KG1 (cell line): ENCODE measurements around the gene PMS1.
"Not testable (repeated sequence)": the region's sequence is repeated elsewhere in the genome, so short reads cannot be mapped to it uniquely, and the experiment has no call there.

ENCODE experiments used
- DNase-seq: peaks from one replicate; lab custom pipeline; 2025; lab: John Stamatoyannopoulos, UW

Gene PMS1

DNA sequence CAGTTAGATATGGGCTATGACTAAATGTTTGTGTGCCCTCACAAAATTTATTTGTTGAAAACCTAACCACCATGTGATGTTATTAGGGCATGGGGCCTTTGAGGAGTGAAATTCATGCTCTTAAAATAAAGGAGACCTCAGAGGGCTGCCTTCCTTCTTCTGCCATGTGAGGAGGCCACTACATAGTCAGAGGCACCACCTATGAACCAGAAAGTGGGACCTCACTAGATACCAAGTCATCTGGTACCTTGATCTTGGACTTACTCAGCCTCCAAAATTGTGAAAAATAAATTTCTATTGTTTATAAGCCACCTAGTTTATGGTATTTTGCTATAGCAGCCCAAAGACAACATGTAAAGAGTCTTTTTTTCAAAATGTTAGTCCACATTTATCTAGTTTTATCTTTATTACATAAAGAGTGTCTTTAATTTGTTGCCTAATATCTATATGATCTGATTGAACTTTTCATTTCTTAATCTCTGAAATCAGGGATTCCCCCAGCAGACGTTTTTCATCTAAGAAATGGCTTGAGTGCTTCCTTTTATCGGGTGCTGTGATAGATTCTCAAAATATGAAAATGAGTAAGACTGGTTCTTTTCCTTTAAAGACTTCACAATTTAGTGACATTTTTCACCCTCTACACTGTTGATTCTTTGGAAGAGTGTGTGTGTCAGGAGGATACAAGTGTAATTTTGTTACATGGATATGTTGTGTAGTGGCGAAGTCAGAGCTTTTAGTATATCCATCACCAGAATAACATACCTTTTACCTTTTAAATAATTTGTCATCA lies 34.2 kb downstream of the PMS1 start:
- no peak for DNase-seq

DNA sequence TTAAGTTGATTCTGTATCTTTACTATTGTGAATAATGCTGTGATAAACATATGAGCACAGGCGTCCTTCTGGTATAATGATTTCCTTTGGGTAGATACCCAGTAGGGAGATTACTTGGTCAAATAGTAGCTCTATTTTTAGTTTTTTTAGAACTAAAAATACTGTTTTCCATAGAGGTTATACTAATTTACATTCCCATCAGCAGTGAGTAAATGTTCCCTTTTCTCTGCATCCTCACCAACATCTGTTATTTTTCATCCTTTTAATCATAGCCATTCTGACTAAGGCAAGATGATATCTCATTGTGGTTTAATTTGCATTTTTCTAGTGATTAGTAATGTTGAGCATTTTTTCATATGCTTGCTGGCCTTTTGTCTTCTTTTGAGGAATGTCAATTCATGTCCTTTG lies 35.1 kb downstream of the PMS1 start:
- no peak for DNase-seq

DNA sequence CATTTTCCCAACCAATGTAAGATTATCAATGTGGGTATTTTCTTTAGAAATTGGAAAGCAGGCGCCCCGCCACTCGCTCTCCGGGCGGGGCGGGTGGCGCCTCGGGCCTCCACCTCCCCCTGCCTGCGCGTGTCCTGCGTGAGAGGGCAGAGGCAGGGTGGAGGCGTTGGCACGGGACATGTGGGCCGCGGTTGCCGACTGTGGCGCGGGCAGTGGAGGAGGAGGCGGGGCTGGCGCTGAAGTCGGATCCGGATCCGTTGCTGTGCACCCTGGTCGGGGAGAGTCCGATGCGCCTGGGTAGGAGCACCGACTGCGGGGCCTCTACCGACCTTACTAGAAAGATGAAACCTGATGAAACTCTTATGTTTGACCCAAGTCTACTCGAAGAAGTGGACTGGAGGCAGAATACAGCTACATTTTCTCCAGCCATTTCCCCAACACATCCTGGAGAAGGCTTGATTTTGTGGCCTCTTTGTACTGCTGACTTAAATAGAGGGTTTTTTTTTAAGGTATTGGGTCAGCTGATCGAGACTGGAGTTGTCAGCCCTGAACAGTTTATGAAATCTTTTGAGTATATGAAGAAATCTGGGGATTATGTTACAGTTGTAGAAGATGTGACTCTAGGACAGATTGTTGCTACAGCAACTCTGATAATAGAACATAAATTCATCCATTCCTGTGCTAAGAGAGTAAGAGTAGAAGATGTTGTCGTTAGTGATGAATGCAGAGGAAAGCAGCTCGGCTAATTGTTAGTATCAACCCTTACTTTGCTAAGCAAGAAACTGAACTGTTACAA lies 37.9 kb downstream of the PMS1 start:
- no peak for DNase-seq

DNA sequence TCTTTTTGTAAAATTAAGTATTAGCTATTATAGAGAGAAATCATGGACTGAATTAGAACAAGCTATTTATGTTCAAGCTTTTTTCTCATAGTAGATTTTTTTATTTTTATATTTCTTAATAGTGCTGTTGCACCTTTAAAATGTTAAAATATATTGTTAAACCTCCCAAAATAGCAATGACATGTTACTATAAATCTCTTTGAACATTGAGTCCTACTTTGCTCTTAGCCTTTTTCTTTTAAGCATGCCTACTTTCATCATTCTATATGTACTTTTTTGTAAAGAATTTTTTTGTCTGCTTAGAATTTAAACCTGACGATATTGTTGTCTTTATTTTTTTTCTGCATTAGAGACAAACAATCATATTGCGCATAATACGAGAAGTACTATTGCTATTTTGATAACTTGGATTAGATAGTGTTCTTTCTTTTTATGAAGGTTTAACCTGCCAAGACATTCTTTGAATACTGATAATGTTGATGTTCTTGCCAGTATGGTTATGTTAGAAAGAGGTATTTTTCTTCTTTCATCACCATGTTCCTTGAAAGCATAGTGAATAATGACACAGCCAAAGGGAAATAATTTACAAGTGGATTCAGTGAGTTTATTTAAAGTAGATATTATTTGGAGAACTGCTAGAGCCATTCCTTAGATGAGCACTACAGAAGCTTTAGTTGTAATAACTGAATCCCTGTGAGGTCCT lies 40.6 kb downstream of the PMS1 start:
- DNase-seq: no peak

DNA sequence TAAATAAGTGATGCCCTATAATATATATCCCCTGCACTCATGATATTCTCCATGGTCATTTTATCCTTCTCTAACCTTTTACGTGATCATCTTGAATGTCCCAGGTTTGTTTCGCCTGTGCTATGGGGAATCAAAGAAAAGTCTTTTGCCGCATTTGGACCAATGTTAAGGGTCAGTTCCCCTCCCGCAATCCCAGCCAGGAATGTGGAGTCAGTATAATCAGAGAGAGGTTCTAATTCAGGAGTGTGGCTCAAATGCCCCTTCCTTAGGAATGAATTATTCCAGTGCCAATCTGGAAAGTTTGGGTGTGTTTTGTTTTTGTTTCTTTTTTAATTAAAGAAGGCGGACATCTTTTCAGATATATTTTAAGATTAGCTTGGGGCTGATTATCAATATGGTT lies 41.8 kb downstream of the PMS1 start:
- DNase-seq: no peak

DNA sequence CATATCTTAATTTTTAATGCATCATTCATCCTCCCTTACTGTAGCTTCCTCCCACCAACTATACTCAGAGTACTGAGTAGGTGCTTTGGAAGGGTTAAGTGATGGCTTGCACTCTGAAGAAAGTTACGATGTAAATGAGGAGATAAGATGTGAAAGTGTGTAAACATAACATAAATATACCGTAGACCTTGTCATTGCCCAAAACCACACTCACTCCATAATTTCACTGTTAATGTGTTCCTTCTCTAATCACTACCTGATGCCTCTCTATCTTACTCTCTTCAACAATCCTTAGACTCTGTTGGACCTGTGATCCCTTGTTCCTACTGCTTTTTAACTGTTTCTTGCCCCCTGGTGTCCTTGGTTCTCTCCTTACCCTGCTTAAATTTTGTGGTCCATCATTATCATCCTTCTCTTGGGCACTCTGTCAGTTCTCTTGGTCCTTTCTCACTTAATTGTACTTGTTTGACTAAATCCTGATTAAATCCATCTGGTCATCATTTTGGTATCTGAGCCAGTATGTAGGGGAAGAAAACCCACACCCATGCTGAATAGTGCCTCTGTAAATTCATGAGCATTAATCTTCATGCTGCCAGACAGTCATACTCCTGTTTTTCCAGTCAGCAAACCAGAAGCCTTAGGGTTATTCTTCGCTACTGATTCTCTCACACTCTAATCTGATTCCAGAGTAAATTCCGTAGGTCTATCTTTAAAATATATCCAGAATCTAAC lies 45.0 kb downstream of the PMS1 start:
- no peak for DNase-seq

DNA sequence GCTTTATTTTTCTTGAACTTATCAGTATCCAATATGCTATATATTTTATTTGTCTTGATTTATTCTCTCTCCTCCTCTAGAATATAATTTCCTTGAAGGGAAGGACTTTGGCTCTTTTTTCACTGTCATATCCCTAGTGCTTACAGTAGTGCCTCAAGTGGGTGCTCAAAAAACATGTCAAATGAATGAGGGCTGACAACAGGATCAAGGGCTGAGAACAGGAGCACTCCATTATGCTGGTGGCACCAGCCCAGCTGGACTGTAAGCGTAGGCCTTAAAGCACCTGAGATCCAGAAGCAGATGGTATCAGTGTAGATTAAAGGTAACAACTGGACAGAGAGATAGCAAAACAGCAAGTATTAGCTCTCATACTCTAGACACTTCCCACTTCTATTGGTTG lies 46.3 kb downstream of the PMS1 start:
- no peak for DNase-seq

DNA sequence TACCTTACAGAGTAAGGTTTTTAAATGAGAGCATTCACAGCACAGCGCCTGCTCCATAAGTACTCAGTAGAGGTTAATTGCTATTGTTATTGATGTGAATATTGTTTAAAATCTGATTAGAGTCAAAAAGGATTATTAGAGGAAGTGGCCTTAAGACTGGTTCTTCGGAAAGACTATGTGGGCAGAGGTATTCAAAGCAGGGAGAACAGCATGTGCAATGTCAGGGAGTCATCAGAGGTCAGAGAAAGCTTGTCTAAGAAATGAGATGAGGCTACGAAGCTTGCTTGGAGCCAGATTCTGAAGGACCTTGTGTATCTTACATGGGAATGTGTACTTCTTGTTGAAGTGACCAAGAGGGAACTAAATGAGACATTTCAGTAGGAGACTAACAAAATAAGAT lies 49.8 kb downstream of the PMS1 start:
- DNase-seq: no peak

DNA sequence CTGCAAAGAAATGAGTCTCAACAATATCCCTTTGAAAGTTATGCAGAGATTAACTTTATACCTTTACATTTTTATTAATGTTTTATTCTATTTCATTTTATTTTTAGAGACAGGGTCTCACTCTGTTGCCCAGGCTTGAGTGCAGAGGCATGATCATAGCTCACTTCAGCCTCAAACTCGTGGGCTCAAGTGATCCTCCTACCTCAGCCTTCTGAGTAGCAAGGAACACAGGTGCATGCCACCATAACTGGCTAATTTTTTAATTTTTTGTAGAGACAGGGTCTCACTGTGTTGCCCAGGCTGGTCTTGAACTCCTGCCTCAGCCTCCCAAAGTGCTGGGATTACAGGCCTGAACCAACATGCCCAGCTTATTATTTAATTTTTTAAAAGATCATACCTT lies 50.4 kb downstream of the PMS1 start:
- DNase-seq: not testable (repeated sequence)

DNA sequence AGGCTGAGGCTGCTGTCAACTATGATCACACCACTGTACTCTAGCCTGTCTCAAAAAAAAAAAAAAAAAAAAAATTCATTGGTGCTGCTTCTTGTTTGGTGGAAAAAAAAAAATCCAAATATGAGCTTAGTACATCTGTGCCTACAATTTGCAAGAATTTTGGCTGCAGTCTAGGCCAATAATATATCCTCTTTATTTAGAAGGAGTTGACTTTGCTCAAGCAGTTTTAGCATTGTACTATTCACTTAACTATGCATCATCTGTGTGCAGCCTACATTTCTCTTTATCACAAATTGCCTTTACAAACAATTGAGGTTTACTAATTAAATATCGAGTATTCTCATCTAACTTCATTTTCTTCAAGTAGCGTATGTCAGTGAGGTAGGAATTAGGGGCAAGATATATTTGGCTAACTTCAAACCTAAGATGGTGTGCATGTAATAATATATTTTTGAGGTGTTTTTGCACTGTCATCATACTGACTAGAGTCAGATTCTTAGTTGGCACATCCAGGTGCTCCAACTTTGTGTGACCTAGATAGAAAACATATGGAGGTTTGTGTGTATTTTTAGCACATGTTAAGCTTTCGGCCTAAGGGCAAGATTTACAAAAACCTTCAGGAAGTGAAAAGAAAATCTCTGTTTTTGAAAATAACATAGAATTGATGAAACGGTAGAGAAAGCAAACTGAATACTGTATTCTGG lies 51.8 kb downstream of the PMS1 start:
- no peak for DNase-seq

DNA sequence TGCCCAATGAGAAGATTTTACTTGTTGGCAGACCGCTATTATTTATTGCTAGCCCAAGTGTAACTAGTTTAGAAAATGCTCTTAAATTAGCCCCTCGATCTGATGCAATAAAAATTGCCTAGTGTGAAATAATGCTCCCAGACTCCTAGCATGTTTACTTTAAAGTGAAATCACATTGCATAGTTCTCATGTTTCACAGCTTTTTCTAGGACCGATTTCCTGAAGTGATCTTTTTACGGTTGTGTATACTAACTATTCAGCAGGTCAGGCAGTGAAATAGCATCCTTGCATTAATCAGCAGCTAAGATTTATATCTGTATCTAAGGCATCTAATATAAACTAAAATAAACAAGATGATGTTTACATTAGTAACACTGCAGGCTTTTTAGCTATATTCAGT lies 52.4 kb downstream of the PMS1 start:
- DNase-seq: no peak

DNA sequence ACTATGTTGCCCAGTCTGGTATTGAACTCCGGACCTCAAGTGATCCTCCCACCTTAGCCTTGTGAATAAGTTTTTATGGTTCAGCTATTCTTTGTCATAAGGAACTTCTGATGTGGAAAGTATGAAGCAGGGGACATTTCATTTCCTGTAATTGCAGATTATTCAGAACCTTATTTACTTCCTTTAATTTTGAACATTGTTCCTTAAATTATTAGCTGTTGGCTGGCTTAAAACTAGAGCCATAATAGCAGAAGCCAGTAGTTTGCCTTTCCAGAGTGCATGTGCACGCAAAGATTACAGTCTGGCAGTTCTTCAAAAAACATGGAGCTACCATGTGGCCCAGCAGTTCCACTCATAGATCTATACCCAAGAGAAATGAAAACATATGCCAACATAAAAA lies 53.1 kb downstream of the PMS1 start:
- no peak for DNase-seq

DNA sequence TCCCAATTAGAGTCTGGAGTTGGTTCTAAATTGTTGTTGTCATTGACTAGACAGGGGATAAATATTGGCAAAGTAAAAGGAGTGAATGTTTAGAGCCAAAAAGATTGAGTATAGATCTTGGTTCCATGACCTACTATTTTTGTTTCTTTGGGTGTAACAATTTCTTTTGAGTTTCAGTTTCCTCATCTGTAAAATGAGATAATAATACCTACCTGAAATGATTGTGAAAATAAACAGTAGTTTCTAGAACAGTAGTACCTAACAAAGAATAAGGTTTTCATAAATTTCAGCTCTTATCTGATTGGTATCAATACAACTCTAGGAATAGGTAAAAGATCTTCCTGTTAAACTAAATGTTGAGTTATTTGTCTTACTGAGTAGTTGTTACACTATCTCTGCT lies 56.8 kb downstream of the PMS1 start:
- no peak for DNase-seq

DNA sequence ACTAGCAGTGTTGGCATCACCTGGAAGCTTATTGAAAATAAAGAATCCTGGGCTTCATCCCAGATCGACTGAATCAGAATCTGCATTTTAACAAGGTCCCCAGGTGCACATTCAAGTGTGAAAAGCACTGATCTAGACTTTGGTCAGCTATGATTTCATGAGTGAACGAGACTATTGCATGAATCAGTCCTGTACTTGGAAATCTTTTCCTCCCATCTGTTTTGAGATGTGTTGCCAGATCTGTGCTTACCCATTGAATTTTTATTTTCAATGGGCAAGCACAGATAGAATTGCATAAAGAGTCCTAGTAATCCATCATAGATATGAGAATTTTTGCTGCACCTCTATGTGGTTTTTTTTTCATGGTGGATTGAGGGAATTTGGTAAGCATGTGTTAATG lies 64.0 kb downstream of the PMS1 start:
- no peak for DNase-seq

DNA sequence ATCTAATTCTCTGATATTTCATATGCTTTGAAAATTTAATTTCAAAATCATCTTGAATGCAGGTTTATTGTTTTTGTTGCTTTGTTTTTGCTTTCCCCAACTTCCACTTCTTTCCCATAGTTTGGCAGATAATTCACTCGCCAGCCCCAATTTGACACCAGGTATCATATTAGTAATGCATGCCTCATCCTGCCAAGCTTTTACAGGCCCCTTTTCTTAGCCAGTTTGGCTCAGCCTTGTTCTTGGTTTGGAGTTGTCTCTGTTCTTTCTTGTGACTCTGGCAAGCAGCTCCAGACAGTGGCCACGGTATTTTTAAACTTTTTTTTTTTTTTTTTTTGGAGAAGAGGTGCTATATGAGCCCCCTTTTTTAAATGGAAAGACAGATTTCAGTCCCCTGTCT lies 65.3 kb downstream of the PMS1 start:
- DNase-seq: no peak

DNA sequence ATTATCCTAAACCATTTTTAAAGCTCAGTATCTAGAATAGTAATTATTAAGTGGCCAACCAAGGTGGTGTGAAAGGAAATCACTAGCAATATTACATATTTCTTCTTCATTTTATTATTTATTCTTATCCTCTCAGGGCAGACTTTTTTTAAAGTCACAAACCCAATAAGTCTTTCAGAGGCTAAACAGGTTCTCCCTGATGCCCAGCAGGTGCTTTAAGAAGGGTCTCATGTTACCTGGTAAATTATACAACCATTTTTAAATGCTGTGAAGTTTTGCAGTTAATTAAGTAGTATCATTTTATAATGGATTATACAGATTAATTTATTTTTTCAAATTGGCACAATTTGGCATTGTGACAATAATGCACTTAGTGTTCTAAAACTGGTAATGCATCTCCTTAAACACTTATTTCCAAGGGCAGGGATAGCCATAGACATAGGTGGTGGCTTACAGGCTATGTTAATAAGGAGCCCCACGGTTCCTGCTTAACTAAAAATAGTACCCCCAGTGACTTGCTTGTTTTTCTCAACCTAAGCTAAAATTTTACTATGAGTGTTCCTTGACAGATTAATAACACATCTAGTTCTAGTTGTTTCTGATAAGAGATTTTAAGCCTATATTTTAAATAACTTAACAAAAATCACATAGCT lies 67.0 kb downstream of the PMS1 start:
- no peak for DNase-seq

DNA sequence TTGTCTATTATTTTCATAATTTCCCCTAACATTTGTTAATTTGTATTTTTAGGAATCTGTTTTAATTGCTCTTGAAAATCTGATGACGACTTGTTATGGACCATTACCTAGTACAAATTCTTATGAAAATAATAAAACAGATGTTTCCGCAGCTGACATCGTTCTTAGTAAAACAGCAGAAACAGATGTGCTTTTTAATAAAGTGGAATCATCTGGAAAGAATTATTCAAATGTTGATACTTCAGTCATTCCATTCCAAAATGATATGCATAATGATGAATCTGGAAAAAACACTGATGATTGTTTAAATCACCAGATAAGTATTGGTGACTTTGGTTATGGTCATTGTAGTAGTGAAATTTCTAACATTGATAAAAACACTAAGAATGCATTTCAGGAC lies 69.9 kb downstream of the PMS1 start:
- no peak for DNase-seq

DNA sequence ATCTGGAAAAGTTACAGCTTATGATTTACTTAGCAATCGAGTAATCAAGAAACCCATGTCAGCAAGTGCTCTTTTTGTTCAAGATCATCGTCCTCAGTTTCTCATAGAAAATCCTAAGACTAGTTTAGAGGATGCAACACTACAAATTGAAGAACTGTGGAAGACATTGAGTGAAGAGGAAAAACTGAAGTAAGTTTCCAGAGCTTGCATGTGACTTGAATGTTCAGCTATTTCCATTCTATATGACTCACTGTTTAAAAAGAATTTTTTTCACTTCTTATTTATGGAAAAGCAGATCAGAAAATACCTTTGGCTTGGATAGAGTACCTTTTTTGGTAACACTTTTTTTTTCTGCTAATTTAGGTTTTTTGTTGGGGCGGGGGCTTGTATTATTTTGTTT lies 70.7 kb downstream of the PMS1 start:
- no peak for DNase-seq

DNA sequence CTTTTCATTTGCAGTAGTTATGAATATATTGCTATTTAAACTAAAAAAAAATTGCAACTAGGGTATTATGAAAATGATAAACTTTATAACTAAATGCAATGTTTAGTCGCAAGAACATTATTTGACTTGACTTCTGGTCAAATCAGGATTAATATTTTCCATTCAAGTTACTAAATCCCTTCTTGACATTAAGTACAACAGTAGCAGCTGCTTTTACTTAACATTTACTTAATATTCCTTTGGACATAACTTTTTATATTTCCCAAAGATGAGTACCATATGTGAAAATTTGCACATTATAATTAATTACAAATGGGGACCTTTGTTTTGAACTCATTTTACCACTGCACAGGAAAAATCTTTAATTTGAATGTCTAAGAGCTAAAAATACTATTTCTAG lies 74.0 kb downstream of the PMS1 start:
- DNase-seq: no peak

DNA sequence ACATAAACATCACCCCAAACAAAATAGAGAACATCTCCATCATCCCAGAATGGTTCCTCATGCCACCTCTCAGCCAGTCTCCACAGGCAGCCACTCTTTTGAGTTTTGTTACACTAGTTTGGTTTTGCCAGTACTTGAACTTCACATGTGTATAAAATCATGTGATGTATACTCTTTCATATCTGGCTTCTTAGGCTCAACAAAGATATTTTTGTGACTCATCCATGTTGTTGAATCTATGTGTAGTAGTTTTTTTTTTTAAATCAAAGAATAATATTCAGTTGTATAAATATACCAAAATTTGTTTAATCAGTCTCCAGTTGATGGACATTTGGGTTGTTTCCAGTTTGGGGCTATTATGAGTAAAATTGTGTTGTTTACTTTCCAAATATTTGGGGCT lies 75.9 kb downstream of the PMS1 start:
- no peak for DNase-seq

DNA sequence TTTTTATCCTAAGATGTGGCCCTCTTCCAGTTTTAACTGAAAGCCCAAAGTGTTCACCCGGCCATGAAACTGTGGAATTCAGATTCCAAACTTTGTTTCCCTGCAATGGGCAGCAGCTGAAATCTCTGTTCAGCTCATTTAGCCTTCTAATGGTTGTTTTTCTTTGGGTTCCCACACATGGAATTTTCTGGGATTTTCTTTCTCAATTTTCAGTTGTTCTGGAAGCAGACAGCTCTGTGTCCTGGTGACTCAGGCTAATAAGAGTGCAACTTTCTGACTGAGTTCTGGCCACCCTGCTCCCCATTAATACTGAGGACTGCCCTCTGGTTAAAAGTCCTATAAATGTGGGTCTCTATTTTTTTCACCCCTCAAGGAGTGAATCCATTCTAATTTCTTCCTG lies 78.5 kb downstream of the PMS1 start:
- DNase-seq: no peak
